PC-3 (cell line): ENCODE results near the gene NINJ2. TPM values are rescaled to one million over a fixed set of nuclear protein-coding genes. Genes with fewer than 3 reads are reported as not detected.
"Not testable (repeated sequence)": the region's sequence is repeated elsewhere in the genome, so short reads cannot be mapped to it uniquely, and the experiment has no call there.

Experiments
- ATAC-seq: fragments of 200-7000 bp; cut with Tn5 transposase; 2 replicates; pipeline ENCODE4 v1.9.1; 2020; ENCODE audit warnings: mild to moderate bottlenecking, moderate library complexity
- BruUV-seq: library from RNA; stranded (reverse); fragments of 400-500 nt; replicated peaks from 2 replicates; lab custom pipeline; 2021; lab: Mats Ljungman, UMichigan
- CTCF ChIA-PET: fragments of 300-600 bp; sonication (Branson Sonifier 250); formaldehyde crosslinking; loops from one replicate; lab custom pipeline; 2022; ENCODE audit warnings: antibody characterized with exemption; lab: Charles Lee
- POLR2A ChIA-PET: fragments of 300-600 bp; sonication (Branson Sonifier 250); formaldehyde crosslinking; loops from one replicate; lab custom pipeline; 2022; ENCODE audit warnings: antibody characterized with exemption; ENCODE audit not compliant: unreplicated experiment; lab: Charles Lee
- DNase-seq: peaks from one replicate; pipeline ENCODE4 v3.0.0-alpha.2; 2015
- H2AFZ ChIP-seq: fragments of 300-600 bp; sonication (generic); 2 replicates; pipeline ENCODE4 v1.6.0; 2016; ENCODE audit warnings: antibody characterized with exemption, low read length
- H3F3A ChIP-seq: fragments of 300-600 bp; sonication (generic); one replicate; pipeline ENCODE4 v1.6.0; 2017; ENCODE audit warnings: antibody characterized with exemption, low read length, control low read depth, mild to moderate bottlenecking; ENCODE audit not compliant: unreplicated experiment
- H3K27ac ChIP-seq: fragments of 300-600 bp; sonication (generic); 2 replicates; pipeline ENCODE4 v1.5.1; 2016; ENCODE audit warnings: mild to moderate bottlenecking, low read length
- H3K27me3 ChIP-seq: fragments of 300-600 bp; sonication (generic); 2 replicates; pipeline ENCODE4 v1.6.1; 2016; ENCODE audit warnings: low read length, mixed read lengths
- H3K36me3 ChIP-seq: fragments of 300-600 bp; sonication (generic); 2 replicates; pipeline ENCODE4 v1.6.1; 2016; ENCODE audit warnings: low read depth, mixed run types, low read length, mixed read lengths
- H3K4me1 ChIP-seq: fragments of 300-600 bp; sonication (generic); 2 replicates; pipeline ENCODE4 v1.5.1; 2016; ENCODE audit warnings: low read length; ENCODE audit not compliant: insufficient read depth
- H3K4me2 ChIP-seq: fragments of 300-600 bp; sonication (generic); 2 replicates; pipeline ENCODE4 v1.6.0; 2016; ENCODE audit warnings: low read length
- H3K4me3 ChIP-seq: fragments of 300-600 bp; sonication (generic); 2 replicates; pipeline ENCODE4 v1.5.1; 2016; ENCODE audit warnings: mild to moderate bottlenecking, low read length, mixed read lengths
- H3K79me2 ChIP-seq: fragments of 300-600 bp; sonication (generic); 2 replicates; pipeline ENCODE4 v1.6.1; 2017; ENCODE audit warnings: low read length, mixed read lengths
- H3K9ac ChIP-seq: fragments of 300-600 bp; sonication (generic); 2 replicates; pipeline ENCODE4 v1.6.0; 2016; ENCODE audit warnings: mild to moderate bottlenecking, low read length
- H3K9me2 ChIP-seq: fragments of 300-600 bp; sonication (generic); replicated peaks from 2 replicates; pipeline ENCODE4 v1.6.1; 2016; ENCODE audit warnings: mixed run types, low read length, mixed read lengths
- H3K9me3 ChIP-seq: fragments of 300-600 bp; sonication (generic); 2 replicates; pipeline ENCODE4 v1.6.1; 2016; ENCODE audit warnings: low read length, mixed read lengths
- H4K20me1 ChIP-seq: fragments of 300-600 bp; sonication (generic); 2 replicates; pipeline ENCODE4 v1.6.1; 2016; ENCODE audit warnings: low read length, mixed read lengths
- CTCF ChIP-seq: fragments of 300-600 bp; sonication (generic); conservative IDR thresholded peaks from 2 replicates; pipeline ENCODE4 v1.5.1; 2017; ENCODE audit warnings: antibody characterized with exemption, low read depth, mild to moderate bottlenecking, low read length
- EZH2 ChIP-seq: fragments of 300-600 bp; sonication (generic); IDR thresholded peaks from one replicate; pipeline ENCODE4 v1.6.1; 2017; ENCODE audit warnings: antibody characterized with exemption, mild to moderate bottlenecking, low read length; ENCODE audit not compliant: unreplicated experiment
- EZH2phosphoT487 ChIP-seq: fragments of 300-600 bp; sonication (generic); IDR thresholded peaks from 2 replicates; pipeline ENCODE4 v1.6.1; 2018; ENCODE audit warnings: mild to moderate bottlenecking, antibody characterized with exemption, low read length, borderline replicate concordance
- intact Hi-C: fragments of 100-400 bp; cut with micrococcal nuclease; formaldehyde crosslinking; loops from 2 replicates; pipeline ENCODE4 v1.9.0; 2023
- total RNA-seq: library from RNA; depleted of rRNA; stranded (reverse); fragments of >200 nt; gene quantifications from 2 replicates; pipeline ENCODE4 v1.2.3, GENCODE V29; 2014

NINJ2 gene
- total RNA-seq, 1 experiment from 2014 or later, result not detected

GRCh38 chr12:701896-702539, 38.8 kb upstream of the NINJ2 start:
- ChIA-PET POLR2A (no interaction called here), CTCF (no interaction called here)
- Histone ChIP-seq H4K20me1 (no peaks in the 10 kb centered on the region), H2AFZ (no peak overlapping the region), H3K36me3 (no peaks in the 10 kb centered on the region), H3K4me1 (no peaks in the 10 kb centered on the region), H3K9ac (no peak overlapping the region), H3K79me2 (no peaks in the 10 kb centered on the region), H3K9me3 (no peaks in the 10 kb centered on the region), H3F3A (no peaks in the 10 kb centered on the region), H3K4me3 (no peak overlapping the region), H3K27ac (no peak overlapping the region), H3K27me3 (no peaks in the 10 kb centered on the region), H3K9me2 (no peaks in the 10 kb centered on the region), H3K4me2 (no peak overlapping the region)
- DNase-seq, result no peak
- TF ChIP-seq EZH2 (no peak), CTCF (no peak), EZH2phosphoT487 (no peak)
- ATAC-seq, result no peak
- no TSS peak for BruUV-seq
- intact Hi-C loops, result no loop called here

DNA sequence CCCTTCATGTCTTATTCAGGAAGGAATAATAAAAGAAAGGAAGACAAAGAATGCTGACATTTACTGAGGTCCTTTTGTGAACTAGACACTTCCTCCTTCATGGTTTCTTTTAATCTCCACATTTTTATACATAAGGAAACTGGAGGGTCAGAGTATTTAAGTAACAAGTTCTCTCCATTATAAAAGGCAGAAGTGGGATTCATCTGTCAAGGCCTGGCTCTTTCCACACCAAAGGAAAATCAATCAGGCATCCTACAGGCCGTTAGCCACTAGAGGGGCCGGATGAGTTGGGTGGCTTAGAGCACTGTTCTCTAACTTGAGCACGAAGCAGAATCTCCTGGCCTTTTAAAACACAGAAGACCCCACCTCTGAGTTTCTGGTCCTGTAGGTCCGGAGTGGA, 36.8 kb upstream of the NINJ2 start:
- intact Hi-C loops, result no loop called here

GRCh38 chr12:698222-698621, 35.0 kb upstream of the NINJ2 start:
- H3K4me1 ChIP-seq, CTCF ChIA-PET, ATAC-seq, H3K36me3 ChIP-seq, H3K9me2 ChIP-seq, H3K9me3 ChIP-seq, H3K27ac ChIP-seq, H3F3A ChIP-seq, H3K9ac ChIP-seq, H3K79me2 ChIP-seq, intact Hi-C loops, H2AFZ ChIP-seq, POLR2A ChIA-PET, DNase-seq, H3K4me2 ChIP-seq, H3K4me3 ChIP-seq, BruUV-seq, H3K27me3 ChIP-seq, H4K20me1 ChIP-seq: not testable (repeated sequence)

More for the DNA sequence above, 36.8 kb upstream of the NINJ2 start:
- Histone ChIP-seq H3K4me2 (no peak overlapping the region), H3K9ac (no peak overlapping the region), H3K27me3 (no peaks in the 10 kb centered on the region), H3K4me1 (no peaks in the 10 kb centered on the region), H3K9me3 (no peaks in the 10 kb centered on the region), H4K20me1 (no peaks in the 10 kb centered on the region), H3K36me3 (no peaks in the 10 kb centered on the region), H2AFZ (no peak overlapping the region), H3F3A (no peaks in the 10 kb centered on the region), H3K79me2 (no peaks in the 10 kb centered on the region), H3K4me3 (no peak overlapping the region), H3K9me2 (no peaks in the 10 kb centered on the region), H3K27ac (no peak overlapping the region)
- ChIA-PET CTCF (no interaction called here), POLR2A (no interaction called here)
- DNase-seq (no peak), ATAC-seq (no peak)
- no peak for TF ChIP-seq CTCF
- no peak for TF ChIP-seq EZH2
- no peak for TF ChIP-seq EZH2phosphoT487
- no TSS peak for BruUV-seq
